SJSA1 (cell line): ENCODE measurements around the gene PGLYRP4. TPM values are rescaled to one million over a fixed set of nuclear protein-coding genes. Genes with fewer than 3 reads are reported as not detected.

Experiments used
- DNase-seq, 2 experiments: peaks; one replicate each; pipeline ENCODE4 v3.0.0-alpha.2; 2015 to 2020; ENCODE audit warnings: low spot score in 2 of 2, low read depth in 1 of 2
- H3K27ac ChIP-seq: fragments of 250-450 bp; sonication (Bioruptor Pico); 2 replicates; pipeline ENCODE4 v1.5.1; 2020; ENCODE audit warnings: mild to moderate bottlenecking, moderate library complexity
- H3K27me3 ChIP-seq: fragments of 250-450 bp; sonication (Bioruptor Pico); replicated peaks from 2 replicates; pipeline ENCODE4 v1.5.1; 2020; ENCODE audit warnings: mild to moderate bottlenecking, moderate library complexity
- H3K36me3 ChIP-seq: fragments of 250-450 bp; sonication (Bioruptor Pico); 2 replicates; pipeline ENCODE4 v1.5.1; 2020; ENCODE audit warnings: mild to moderate bottlenecking
- H3K4me1 ChIP-seq: fragments of 250-450 bp; sonication (Bioruptor Pico); replicated peaks from 2 replicates; pipeline ENCODE4 v1.6.1; 2021; ENCODE audit warnings: mild to moderate bottlenecking
- H3K4me3 ChIP-seq: fragments of 250-450 bp; sonication (Bioruptor Pico); 2 replicates; pipeline ENCODE4 v1.5.1; 2020; ENCODE audit warnings: mild to moderate bottlenecking
- H3K9me3 ChIP-seq: fragments of 250-450 bp; sonication (Bioruptor Pico); replicated peaks from 2 replicates; pipeline ENCODE4 v1.5.1; 2020; ENCODE audit warnings: mild to moderate bottlenecking
- total RNA-seq: library from RNA; depleted of rRNA; stranded (reverse); fragments of >200 nt; shearing (Covaris generic); gene quantifications from 2 replicates; pipeline ENCODE4 v1.2.3, GENCODE V29; 2014; rRNA removed

Gene PGLYRP4
- total RNA-seq, 1 experiment from 2014 or later: not detected

DNA sequence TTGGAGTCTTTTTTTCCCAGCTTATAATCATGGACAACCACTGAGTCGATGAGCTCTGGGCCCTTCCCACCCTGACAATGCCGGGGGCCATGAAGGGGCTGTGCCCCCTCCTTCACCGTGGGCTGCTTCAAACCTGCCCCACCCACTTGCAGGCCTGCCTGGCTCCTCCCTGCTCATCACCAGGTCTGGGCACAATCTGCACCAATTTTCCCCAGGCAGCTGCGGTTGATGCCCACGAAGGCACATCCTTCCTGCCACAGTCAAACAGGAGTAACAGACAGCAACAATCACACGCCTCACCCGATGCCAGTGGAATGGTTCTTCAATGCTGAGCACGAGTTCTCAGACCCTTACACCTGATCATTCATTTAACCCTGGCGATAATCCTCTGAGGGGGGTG lies 54.8 kb downstream of the PGLYRP4 start:
- DNase-seq: no peak
- Histone ChIP-seq H3K27me3 (no peaks in the 10 kb centered on the region), H3K4me1 (no peaks in the 10 kb centered on the region), H3K27ac (no peak overlapping the region), H3K9me3 (no peaks in the 10 kb centered on the region), H3K4me3 (no peak overlapping the region), H3K36me3 (no peaks in the 10 kb centered on the region)

DNA sequence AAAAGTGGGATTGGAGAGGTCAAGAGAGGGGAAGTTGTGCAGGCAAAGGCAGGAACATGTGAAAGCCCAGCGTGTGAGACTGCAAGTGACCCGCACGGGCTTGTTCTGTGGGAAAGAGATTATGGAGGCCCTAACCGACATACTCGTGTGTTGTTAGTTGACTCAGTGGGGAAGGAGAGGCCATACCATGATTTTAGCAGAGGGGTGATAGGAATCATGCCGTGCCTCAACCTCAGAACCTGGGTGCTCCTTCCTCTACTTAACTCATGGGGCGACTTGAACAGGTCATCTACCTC lies 55.2 kb downstream of the PGLYRP4 start:
- H3K9me3 ChIP-seq: no peaks in the 10 kb centered on the region
- no peak for DNase-seq
- H3K4me1 ChIP-seq: no peaks in the 10 kb centered on the region
- no peaks in the 10 kb centered on the region for H3K27me3 ChIP-seq
- no peak overlapping the region for H3K4me3 ChIP-seq
- H3K36me3 ChIP-seq: no peaks in the 10 kb centered on the region
- H3K27ac ChIP-seq: no peak overlapping the region

DNA sequence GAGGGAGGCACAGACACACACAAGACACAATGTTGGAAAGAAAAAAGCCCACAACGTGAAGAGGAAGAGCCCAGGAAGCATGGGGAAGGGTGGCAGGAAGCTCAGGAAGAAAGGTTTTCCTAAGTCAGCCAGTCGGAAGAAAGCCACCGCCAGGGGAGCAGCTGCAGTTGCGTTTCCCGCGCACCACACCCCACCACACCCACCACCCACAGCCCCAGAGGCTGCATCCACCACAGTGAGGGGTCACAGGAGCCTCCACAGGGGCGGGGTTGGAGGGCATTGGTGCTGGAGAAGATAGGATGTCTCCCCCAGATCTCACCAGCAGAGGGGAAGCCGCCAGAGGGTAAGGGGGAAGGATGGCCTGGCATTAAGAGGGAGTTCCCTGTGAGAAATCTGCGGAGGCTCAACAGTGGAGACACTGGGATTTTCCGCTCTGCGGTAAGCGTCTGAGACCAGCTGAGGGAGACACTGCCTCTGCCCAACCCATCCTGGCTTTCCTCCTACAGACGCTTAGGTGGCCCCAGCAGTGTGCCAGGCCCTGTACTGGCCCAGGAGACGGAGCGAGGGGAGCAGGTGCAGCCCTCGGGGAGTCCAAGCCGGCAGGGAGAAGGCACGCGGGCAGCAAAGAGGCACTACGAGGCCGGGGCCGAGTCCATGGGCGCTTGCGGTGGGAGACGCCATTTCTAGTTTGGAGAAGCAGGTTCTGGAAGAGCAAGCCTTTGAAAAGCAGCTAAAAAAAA lies 55.7 kb downstream of the PGLYRP4 start:
- DNase-seq: no peak
- H3K4me3 ChIP-seq: no peak overlapping the region
- no peaks in the 10 kb centered on the region for H3K36me3 ChIP-seq
- H3K9me3 ChIP-seq: no peaks in the 10 kb centered on the region
- no peak overlapping the region for H3K27ac ChIP-seq
- no peaks in the 10 kb centered on the region for H3K27me3 ChIP-seq
- H3K4me1 ChIP-seq: no peaks in the 10 kb centered on the region

DNA sequence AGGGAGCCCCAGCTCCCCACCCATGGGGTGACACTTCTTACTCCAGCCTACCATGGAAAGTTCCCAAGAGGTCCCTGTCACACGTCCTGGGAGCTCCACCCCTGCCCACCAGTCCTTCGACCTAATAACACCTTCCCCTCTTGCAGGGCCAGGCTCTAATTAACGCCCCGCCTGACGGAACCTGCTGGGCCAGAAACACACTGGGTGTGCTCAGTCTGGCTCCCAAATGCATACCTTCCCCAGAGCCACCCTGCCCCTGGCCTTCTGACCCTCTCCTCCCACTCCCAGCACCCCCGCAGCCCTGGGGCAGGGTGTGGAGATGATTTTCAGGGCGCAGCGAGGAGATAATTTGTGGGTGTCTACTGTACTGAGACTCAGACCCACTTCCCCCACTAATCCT lies 56.5 kb downstream of the PGLYRP4 start:
- no peaks in the 10 kb centered on the region for H3K9me3 ChIP-seq
- no peaks in the 10 kb centered on the region for H3K27me3 ChIP-seq
- H3K4me1 ChIP-seq: no peaks in the 10 kb centered on the region
- no peak for DNase-seq
- no peak overlapping the region for H3K4me3 ChIP-seq
- no peak overlapping the region for H3K27ac ChIP-seq
- no peaks in the 10 kb centered on the region for H3K36me3 ChIP-seq

DNA sequence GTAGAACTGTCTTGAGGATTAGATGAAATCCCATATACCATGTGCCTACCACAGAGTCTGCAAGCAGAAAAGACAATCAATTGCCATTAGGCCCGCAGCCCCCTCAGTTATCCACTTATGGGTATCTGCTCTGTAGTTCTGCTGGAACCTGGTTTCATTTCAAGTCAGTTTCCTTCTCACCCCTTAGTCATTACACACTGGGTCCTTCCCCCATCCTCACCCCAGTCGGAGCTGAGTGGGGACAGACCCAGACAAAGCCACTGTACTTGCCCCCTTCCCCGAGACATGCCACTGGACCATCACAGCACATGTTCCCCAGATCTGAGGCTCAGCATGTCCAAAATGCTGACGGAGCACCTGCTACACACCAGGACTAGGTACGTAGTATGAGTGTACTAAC lies 57.1 kb downstream of the PGLYRP4 start:
- no peak overlapping the region for H3K27ac ChIP-seq
- no peak overlapping the region for H3K4me3 ChIP-seq
- no peaks in the 10 kb centered on the region for H3K9me3 ChIP-seq
- no peaks in the 10 kb centered on the region for H3K4me1 ChIP-seq
- H3K27me3 ChIP-seq: no peaks in the 10 kb centered on the region
- H3K36me3 ChIP-seq: no peaks in the 10 kb centered on the region
- DNase-seq: no peak

DNA sequence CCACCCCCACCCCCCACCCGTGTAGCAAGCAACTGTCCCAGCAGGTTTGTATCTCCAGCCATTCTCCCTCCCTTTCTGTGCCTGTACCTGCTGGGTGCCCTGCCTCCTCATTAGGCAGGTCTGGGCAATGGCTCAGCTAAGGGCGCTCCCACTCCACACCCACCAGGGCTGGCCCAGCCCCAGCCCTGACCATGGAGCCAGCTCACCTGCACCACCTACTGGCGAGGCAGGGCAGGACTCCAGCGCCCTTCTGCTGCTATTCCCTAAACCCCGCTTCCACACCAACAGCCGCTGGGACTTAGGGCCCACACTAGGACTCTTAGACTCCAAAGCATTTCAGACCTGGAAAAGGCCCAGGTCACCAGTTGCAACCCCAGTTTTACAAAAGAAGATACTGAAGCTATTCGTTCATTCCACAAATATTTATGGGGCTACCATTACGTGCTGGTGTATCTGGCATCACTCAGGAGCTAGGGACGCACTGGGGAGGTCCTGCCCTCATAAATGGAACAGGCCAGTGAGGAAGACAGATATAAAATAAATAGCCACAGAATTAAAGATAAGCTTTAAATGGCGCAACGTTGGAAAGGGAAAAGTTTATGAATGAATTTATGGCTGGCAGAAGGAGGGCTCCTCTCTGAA lies 59.9 kb downstream of the PGLYRP4 start:
- no peaks in the 10 kb centered on the region for H3K4me1 ChIP-seq
- no peak for DNase-seq
- H3K4me3 ChIP-seq: no peak overlapping the region
- H3K27me3 ChIP-seq: 0 out of 2 replicates have a peak, but pooled peaks cover under 1% of the 10 kb centered on the region
- H3K27ac ChIP-seq: no peak overlapping the region
- no peaks in the 10 kb centered on the region for H3K36me3 ChIP-seq
- H3K9me3 ChIP-seq: no peaks in the 10 kb centered on the region

Other genes starting within 250 kb of the PGLYRP4 start
- not detected in 2 replicates for gene SPRR2F, start 235.3 kb downstream of the PGLYRP4 start, total RNA-seq
- not detected in 2 replicates for gene SPRR2G, start 198.0 kb downstream of the PGLYRP4 start, total RNA-seq
- gene LELP1, start 145.4 kb downstream of the PGLYRP4 start, total RNA-seq: not detected in 2 replicates
- gene PRR9, start 131.3 kb downstream of the PGLYRP4 start, total RNA-seq: not detected in 2 replicates
- not detected in 2 replicates for gene LORICRIN, start 89.2 kb downstream of the PGLYRP4 start, total RNA-seq
- not detected in 2 replicates for gene PGLYRP3, start 35.9 kb downstream of the PGLYRP4 start, total RNA-seq
- not detected in 2 replicates for gene S100A9, start 9.0 kb upstream of the PGLYRP4 start, total RNA-seq
- not detected in 2 replicates for gene S100A12, start 26.8 kb upstream of the PGLYRP4 start, total RNA-seq
- not detected in 2 replicates for gene S100A8, start 42.2 kb upstream of the PGLYRP4 start, total RNA-seq
- gene S100A7A, start 67.7 kb upstream of the PGLYRP4 start, total RNA-seq: not detected in 2 replicates
- not detected in 2 replicates for gene S100A7, start 111.8 kb upstream of the PGLYRP4 start, total RNA-seq
- 609 and 771 TPM in 2 replicates for gene S100A6, start 187.2 kb upstream of the PGLYRP4 start, total RNA-seq
- not detected in 2 replicates for gene S100A5, start 192.1 kb upstream of the PGLYRP4 start, total RNA-seq
- 5.0 and 9.5 TPM in 2 replicates for gene S100A4, start 197.0 kb upstream of the PGLYRP4 start, total RNA-seq
- gene S100A3, start 200.4 kb upstream of the PGLYRP4 start, total RNA-seq: 0.31 and 2.9 TPM in 2 replicates
- gene S100A2, start 217.0 kb upstream of the PGLYRP4 start, total RNA-seq: 5.3 and 15.8 TPM in 2 replicates